ENCODE measurements around the gene CPA5.

The CPA5 gene

DNA sequence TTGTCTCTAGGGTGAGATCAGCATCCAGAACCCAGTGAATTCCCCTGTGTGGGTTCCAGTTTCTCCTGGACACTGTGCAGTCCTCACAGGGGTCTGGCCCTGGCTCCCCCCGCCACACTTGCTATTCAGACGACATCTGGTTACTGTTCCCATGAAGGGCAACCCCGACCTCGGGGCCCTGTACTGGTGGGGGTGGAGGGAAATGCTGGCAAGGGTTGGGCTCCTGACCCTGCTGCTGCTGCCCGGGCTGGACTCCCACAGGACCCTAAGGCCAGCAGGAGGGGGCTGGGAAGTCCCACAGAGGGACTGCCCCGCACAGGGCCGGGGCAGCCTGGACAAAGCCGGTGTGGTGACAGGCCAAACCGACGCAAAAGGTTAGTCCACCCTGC, 34.9 kb downstream of the CPA5 start:
- no peak for DNase-seq (ENCODE audit: low spot score)

DNA sequence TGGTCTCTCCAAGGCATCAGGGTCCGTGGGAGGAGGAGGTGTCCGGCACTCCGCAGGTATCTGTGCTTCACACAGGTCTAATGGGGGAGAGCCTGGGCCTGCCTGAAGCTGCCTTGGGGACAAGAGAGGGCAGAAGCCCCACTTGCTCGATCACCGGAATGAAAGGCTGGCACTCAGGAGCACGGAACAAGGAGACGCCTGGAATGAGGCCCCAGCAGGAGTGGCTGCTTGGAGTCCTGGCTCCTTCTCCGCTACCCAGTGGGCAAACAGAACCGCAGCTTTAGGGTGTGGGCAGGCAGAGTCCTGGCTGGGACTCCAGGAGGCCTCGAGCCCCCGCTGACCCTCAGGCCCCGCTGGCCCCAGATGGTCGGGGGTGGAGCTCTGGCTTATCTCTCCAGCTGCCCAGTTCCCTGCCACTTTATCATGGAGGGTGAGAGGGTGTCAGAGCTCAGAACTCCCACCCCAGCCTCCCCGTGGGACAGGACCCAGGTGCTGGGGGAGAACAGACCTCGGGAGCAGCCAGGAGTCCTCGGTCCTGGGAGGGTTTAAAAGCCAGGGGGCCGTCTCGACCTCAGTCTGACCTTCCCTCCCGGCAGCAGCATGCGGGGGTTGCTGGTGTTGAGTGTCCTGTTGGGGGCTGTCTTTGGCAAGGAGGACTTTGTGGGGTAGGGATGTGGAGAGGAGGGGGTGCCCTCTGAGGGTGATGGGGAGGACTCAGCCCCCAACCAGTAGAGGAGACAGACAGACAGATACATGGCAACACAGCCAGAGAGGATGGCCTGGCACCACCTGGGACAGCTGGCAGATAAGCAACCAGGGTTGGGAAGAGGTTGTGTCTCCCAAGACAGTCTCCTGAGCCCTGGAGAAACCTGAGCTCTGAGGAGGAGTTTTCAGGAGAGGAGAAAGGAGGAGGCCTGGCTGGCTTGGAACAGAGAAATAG, 35.6 kb downstream of the CPA5 start, which contains the start of gene CPA1:
CPA1 (plus strand) TSS at position 574 of the 940 bp plus-strand sequence; CDS start at position 601, 27 bp downstream.
- DNase-seq (ENCODE audit: low spot score) = no peak

DNA sequence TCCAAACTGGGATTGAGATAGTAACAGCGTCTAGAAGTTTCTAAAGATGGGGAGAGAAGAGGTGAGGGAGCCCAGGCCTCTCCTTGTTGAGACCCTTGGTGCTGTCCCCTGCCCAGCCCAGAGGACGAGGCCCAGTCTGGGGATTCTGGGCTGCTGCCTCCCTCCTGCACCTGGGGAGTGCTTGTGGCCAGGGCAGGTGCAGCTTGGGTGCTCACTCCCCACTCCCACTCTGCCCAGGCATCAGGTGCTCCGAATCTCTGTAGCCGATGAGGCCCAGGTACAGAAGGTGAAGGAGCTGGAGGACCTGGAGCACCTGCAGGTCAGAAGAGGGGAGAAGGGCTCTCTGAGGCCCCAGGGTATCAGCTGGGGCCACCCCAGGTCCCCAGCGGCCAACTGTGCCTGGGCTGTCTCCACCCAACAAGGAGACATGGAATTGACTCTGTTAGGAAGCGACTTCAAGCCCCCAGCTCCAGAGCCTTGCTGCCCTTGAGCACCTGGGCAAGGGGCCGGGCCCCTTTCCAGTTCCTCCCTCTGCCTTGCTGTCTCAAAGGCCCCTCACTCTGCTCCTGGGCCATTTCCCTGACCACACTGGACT, 36.3 kb downstream of the CPA5 start:
- no peak for DNase-seq (ENCODE audit: low spot score)

DNA sequence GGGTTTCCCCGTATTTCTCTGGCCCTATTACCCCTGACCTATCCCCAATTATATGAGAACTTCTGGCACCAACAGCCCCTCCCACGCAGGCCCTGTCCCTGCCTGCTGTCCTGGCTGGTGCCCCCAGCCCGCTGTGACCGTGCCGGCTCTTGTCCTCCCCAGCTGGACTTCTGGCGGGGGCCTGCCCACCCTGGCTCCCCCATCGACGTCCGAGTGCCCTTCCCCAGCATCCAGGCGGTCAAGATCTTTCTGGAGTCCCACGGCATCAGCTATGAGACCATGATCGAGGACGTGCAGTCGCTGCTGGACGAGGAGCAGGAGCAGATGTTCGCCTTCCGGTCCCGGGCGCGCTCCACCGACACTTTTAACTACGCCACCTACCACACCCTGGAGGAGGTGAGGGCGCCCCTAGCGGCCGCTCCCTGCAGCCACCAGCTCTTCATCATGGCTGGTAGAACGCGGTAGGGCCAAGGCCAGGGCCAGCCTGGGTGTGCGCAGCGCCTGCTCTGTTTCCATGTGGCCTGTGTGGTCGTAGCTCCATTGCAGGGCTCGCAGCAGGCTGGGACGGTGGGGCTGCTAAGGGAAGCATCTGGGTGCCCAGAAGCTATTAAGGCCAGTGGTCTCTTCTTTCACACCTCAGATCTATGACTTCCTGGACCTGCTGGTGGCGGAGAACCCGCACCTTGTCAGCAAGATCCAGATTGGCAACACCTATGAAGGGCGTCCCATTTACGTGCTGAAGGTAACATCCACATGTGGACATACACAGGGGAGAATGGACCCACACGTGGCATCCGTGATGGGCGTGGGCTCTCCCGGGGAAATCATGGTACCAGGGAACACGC, 37.1 kb downstream of the CPA5 start:
- no peak for DNase-seq (ENCODE audit: low spot score)

DNA sequence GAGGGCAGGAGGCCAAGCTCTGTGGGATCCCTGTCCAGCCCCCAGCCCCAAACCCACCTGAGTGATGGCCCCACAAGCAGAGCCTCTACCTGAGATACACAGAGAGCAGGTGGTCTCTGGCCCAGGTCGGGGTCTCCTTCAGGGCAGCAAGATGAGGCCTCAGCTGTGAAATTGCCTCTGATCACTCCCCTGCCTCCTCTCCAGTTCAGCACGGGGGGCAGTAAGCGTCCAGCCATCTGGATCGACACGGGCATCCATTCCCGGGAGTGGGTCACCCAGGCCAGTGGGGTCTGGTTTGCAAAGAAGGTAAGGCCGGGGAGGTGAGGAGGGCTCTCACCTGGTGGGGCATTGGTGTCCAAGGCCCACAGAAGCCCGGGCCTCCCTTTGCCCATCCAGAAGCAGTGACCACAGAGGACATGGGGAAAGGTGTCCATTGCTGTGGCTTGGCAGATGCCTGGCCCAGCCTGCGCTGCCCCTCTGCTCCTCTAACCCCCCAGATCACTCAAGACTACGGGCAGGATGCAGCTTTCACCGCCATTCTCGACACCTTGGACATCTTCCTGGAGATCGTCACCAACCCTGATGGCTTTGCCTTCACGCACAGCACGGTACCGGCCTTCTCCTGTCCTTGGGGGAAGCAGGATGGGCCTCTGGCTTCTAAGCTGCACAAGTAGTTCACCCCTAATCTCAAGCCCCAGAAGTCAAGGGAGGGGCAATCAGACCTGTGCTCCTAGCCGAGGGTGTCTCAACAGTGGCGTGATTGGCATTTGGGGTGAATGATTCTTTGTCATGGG, 38.8 kb downstream of the CPA5 start:
- no peak for DNase-seq (ENCODE audit: low spot score)

DNA sequence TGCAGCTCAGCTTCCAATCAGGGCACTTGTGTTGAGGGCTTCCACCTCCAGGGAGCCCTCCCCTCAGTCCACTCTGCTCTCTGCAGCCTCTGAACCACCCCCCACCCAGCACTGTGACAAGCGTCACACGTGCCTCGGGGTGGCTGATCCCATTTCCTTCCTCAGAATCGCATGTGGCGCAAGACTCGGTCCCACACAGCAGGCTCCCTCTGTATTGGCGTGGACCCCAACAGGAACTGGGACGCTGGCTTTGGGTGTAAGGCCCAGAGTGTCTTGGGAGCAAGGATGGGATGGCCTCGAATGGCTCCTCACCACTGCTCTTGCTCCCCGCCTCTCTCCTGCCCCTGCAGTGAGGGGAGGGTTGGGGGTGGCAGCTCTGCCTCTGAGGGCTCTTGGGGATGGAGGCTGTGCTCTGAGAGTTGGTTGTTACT, 39.8 kb downstream of the CPA5 start:
- no peak for DNase-seq (ENCODE audit: low spot score)

DNA sequence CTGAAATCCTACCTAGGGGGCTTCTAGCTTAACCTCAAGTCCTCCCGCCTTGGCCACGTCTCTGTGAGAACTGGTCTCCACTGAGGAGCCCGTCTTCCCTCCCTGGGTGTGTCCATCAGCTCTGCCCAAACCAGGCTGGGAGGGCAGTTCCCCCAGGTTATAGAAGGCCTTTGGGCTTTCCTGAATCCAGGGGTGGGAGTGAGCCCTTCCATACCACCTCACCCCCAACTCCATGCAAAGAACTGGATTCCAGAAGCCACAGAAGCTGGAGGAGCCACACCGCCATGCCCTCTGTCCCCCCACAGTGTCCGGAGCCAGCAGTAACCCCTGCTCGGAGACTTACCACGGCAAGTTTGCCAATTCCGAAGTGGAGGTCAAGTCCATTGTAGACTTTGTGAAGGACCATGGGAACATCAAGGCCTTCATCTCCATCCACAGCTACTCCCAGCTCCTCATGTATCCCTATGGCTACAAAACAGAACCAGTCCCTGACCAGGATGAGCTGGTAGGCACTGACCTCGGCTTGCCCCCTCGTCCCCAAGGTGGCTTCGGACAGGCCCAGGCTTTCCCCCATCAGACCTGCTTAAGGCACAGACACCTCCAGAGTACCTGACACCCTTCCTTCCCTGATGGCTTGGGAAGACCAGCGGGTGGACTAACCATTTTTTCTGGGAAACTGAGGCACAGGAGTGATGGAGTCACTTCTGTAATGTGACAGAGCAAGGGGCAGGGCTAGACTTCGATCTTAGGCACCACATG, 40.4 kb downstream of the CPA5 start:
- DNase-seq (ENCODE audit: low spot score) = no peak

DNA sequence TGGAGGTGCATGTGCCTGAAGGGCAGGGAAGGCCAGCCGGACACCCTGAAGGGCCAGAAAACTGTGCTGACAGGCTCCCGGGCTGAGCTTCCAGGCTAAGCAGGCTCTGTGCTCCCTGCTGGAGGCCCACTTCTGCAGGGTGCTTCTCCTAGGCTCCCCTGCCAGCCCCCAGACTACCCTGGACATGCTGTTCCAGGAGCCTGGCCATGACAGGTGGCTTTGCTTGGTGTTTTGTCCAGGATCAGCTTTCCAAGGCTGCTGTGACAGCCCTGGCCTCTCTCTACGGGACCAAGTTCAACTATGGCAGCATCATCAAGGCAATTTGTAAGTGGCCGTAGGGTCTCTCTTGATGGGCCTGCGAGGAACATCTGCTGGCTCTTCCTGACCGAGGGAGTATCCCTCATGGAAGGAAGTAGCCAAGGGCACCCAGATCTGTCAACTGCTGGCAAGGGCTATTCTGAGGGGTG, 41.0 kb downstream of the CPA5 start:
- DNase-seq (ENCODE audit: low spot score) = no peak

DNA sequence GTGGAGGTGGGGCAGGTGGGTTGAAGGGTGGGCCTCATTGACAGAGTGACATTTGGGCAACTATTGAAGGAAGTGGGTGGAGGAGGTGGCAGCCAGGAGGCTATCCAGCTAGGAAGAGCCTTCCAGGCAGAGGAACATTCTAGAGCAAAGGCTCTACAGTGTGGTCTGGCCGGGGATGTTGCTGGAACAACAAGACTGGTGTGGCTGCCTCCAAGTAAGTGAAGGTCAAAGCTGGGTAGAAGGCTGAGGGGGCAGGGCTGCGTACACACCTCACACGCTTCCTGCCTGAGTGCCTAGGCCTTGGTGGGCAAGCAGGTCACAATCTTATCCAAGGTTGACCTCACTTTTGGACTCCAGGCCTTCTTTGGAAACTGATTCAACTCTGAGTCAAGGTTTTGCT, 42.3 kb downstream of the CPA5 start:
- DNase-seq (ENCODE audit: low spot score) = no peak

DNA sequence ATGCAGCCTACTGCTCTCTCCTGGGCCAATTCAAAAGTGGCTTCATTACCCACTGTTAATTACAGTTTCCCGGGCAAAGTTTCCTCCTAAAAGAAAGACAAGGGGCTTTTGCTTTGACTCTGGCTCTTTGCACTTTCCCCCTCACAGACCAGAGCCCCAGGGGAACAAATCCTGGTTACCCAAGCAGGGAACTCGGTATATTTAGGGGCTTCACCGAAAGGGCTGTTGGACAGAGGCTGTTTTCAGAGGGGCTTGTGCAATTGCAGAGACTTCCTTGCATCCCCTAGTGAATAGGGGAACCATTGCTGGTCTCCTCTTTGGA, 42.7 kb downstream of the CPA5 start:
- no peak for DNase-seq (ENCODE audit: low spot score)

DNA sequence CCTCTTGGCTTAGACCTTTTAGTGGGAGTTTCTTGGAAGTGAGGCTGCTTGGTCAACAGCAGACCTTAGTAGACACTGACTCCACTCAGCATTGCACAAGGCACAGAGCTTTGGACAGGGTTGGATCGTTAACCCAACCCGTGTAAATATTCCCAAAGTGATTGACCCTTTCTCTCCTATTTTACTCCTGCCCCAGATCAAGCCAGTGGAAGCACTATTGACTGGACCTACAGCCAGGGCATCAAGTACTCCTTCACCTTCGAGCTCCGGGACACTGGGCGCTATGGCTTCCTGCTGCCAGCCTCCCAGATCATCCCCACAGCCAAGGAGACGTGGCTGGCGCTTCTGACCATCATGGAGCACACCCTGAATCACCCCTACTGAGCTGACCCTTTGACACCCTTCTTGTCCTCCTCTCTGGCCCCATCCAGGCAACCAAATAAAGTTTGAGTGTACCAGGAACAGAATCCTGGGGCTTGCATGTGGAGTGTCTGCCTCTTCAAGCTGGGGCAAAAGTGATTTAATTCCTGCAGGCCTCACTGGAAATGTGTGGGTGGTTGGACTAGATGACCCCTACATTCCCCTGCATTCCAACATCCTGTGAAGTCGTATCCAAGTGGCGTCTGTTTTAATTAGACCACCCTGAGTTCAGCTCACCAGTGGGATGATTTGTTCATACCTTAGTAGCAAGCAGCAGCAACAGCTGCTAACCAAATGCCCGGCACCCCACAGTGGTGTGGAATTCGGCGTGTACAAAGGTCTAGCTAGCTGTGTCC, 43.2 kb downstream of the CPA5 start:
- DNase-seq (ENCODE audit: low spot score) = no peak

DNA sequence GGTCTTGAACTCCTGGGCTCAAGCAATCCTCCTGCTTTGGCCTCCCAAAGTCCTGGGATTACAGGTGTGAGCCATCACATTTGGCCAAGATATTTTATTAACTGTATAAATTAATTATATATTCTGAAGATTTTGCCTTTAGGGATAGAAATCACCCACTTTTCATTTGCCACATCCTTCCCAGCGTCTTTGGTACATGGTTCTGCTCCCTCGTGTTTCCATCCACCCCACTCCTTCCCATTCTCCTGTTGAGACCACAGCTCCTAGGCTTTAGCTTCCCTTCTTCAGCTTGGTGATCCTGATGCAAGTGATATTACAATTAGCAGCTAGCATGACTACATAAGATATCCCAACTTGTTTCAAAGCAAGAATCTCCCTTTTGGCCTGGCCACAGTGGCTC, 44.1 kb downstream of the CPA5 start:
- no peak for DNase-seq (ENCODE audit: low spot score)

DNA sequence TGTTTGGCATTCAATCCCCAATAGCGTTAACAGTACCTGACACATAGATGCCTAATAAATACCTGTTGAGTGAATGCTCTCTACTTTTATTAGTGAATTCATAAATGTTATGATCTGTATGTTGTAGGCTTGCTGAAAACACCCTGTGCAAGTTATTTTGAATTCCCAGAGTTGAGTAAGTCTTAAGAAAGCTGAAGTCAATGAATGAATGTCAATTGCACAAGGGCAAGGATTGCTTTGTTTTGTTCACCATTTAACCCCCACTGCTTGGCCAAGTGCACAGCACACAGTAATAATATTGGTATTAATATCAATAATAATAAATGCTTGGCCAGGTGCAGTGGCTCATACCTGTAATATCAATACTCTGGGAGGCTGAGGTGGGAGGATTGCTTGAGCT, 45.9 kb downstream of the CPA5 start:
- DNase-seq (ENCODE audit: low spot score) = no peak

DNA sequence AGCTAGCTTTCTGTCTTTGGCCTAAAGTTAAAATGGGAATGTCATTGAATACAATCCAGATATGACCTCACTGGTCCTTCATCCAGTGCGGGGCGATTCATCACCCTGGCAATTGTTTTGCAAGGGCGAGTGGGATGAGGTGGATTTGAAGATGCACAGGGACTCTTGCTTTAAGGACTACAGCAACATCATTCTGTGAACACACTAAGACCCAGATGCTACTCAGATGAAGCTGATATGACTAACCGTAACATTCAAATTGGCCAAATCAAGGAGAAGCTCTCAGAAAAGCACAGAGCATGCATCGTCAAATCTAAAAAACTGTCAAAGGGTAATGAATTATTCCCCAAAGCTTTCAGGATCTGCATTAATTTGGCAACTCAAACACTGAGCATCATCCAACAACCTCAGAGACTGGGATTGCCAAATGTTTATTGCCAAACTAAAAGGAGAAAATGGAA, 48.5 kb downstream of the CPA5 start:
- no peak for DNase-seq (ENCODE audit: low spot score)

DNA sequence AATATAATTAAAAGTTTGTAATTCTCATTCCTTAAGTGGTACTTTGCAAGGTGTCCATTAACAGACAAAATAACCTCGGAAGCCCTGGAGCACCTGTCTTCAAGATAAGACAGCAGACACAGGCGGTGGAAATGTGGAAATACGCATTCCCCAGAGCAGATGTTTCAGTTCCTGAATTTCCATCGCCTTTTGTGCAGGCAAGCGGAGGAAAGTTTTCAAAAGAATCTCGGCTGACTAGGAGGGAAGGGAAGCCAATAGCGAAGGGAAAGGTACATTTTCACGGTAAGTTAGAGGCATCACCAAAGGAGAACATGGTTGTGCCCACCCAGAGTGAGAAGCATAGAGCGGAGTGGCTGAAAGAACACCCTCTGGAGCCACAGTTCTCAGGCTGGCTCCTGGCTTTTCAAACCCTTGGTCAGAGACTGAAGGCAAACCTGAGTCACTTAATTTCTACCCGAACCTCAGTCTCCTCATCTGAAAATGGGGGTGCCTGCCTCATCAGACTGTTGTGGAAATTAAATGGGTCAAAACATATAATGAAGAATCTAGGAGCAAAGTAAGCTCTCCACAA, 49.3 kb downstream of the CPA5 start:
- no peak for DNase-seq (ENCODE audit: low spot score)

DNA sequence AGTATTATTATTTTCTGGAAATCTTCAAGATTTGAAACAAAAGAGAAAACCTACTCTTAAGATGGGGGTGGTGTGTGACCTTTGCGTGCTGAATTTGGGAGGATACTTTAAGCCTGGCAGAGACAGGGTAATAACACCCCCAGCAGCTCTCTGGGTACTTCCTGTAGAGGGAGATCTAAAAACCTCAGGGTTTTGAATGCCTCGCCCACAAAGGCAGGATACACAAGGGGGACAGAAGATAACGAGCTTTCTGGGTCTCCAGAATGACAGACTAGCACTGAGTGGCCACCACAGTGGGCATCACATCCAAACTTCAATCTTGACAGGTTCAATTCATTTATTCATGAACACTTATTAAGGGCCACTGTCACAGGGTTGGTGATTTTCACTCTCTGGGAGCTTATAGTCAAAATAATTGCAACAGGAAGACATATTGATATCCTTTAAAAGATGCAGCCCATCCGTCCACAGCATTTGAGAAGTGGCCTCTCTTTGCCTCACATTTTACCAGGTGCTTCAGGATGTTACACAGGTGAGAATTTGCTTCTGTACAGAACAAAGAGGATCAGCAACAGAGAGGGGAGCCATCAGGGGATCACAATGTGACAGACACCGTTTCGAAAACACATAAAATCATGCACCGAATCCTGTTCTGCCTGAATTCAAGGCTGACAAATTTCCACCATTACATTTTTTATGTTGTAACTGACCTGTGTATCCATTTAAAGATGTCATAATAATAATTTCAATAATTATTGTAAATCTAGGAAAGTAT, 50.0 kb downstream of the CPA5 start:
- peak; percentile 12 for DNase-seq (ENCODE audit: low spot score)

DNA sequence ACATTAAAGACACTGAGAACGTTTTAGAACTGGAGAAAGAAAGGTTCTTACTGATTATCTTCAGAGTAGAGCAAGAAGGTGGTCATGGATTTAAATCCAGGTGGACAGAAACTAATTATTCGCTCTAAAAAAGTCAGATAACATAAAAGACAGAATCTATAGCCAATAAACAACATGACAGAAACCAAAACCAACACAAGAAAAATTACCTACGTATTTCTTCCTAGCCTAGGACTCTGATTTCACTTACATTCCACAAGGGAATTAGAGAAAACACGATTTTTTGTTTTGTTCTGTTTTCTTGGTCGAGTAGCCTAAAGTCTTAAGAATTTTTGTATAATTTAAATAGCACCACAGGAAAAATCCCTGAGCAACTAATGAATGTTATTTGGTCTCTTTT, 50.8 kb downstream of the CPA5 start:
- DNase-seq (ENCODE audit: low spot score) = no peak

DNA sequence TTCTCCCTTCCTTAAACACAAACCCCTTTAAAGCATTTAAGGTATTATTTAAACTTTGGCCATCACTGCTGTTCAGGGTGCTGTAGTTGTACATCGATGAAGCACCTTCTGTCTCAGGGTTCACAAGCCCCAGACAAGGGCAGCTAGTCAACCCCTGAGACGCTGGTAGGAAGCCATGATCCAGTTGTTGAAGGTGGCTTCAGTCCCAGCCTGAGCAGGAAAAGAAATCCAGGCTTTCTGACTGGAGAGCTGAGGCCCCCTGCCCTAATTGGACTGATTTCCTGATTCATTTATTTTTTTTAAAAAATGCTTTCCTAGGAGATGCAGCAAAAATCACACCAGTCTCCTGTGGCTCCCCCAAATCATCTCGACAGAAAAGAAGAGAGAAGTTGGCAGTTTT, 51.5 kb downstream of the CPA5 start:
- no peak for DNase-seq (ENCODE audit: low spot score)
